GM12872 (cell line): ENCODE results near the gene PGF.

ENCODE experiments used
- TF ChIP-seq, protein P1 (sequence below): IDR thresholded peaks from 3 replicates; pipeline ENCODE4 v1.5.1; 2011; ENCODE audit warnings: low read depth, mild to moderate bottlenecking, low read length, moderate library complexity; ENCODE audit not compliant: insufficient read depth

Gene PGF

DNA sequence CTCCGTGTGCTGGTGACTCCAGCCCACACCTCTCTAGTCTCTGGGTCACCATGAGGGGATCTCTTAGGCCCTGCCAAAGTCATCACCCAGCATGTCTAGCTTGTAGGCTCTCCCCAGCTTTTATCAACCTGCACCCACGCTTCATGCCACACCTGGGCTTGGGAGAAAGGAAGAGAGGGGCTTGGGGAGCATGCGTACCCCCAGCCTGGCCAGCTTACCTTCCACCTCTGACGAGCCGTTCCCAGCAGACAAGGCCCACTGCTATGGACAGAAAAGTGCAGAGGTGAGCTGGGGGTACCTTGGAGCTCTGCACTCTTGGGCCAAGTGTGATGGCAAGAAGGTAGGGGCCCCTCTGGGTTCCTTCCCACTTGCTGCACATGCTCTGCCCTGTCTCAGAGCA lies 1.7 kb downstream of the PGF start:
- TF ChIP-seq, protein P1, sequence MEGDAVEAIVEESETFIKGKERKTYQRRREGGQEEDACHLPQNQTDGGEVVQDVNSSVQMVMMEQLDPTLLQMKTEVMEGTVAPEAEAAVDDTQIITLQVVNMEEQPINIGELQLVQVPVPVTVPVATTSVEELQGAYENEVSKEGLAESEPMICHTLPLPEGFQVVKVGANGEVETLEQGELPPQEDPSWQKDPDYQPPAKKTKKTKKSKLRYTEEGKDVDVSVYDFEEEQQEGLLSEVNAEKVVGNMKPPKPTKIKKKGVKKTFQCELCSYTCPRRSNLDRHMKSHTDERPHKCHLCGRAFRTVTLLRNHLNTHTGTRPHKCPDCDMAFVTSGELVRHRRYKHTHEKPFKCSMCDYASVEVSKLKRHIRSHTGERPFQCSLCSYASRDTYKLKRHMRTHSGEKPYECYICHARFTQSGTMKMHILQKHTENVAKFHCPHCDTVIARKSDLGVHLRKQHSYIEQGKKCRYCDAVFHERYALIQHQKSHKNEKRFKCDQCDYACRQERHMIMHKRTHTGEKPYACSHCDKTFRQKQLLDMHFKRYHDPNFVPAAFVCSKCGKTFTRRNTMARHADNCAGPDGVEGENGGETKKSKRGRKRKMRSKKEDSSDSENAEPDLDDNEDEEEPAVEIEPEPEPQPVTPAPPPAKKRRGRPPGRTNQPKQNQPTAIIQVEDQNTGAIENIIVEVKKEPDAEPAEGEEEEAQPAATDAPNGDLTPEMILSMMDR: no peak

DNA sequence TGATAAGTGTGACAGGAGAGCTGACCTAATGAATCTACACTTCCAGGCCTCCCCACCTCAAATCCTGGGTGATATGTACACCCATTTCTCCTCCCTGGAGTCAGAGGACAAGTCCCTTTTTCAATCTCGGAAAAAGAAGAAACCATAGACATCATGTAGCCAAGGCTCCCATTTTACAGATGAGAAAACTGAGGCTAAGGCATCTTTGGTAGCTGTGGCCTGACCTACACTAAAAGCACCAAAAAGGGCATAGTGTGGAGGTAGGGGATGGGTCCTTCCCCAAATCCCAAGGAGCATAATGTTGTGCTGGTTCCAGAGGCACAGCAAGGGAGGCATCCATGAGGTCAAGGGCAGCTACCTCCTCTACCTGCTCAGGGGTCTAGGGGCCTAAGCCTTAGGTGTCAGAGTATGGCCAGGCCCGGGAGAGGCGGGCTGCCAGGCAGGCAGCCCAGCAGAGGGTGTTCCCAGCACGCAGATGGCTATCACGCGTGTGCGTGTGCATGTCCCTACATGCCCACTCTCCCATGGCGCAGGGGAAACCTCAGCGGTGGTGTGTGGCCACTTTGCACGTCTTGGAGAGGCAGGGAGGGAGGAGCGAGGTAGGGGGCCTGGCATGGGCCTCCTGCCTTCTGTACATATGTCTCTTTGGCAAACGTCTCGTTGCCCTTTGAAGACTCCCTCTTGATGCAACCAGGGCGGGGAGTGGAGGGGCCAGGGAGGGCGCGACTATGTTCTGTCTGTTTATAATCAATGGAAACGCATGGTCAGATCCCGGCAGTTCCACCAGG lies 2.5 kb downstream of the PGF start:
- TF ChIP-seq, protein P1: no peak

DNA sequence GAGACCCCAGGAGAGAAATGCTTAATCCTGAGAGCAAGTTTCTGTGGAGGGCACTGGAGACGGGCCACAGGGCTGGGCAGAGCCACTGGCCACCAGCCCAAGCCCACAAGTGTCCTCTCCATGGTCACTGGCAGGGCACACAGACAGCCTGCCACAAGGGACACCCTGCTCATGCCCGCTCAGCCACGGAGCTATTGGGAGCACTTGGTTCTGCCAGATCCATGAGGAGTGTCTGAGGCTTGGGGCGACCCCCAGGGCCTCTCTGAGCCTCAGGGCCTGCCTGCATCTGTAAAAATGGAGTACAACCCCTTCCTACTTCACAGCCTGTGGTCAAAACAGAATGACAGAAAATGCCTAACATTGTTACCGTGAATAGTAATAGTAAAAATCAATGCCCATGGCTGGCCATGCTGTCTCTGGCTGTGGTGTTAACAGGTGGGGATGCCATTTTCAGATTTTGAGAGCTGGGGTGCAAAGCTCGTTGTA lies 3.2 kb downstream of the PGF start:
- TF ChIP-seq, protein P1: no peak

DNA sequence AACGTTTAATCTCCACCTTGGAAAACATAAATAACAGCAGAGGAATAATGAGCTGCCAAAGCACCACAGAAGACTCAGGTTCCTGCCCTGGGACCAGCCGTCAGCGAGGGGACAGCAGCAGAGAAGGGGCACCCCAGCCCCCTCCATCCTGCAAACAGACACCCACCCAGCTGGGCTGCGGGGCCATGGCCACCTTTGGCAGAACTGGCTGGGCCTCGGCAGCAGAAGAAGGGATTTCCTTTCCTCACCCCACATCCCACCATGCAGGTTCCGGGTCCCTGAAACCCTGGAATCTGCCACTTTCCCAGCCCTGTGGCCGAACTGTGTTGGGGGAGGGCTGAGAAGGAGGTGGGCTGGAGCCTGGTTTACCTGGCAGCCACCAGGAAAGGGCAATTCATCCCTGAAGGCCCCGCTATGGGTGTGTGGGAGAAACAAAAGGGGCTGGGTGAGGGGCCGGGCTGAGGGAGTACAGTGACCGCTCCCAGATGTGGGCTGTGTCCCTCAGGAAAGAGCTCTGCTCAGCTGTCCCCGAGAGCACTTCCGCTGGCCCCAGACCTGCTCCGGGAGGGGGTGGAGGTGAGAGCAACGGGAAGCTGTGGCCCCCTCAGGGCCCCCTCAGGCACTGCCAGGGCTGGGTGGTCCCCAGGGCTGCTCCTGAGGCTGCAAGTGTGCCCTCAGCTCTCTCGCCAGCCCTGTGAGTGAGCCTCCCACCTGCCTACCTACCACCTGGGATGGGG lies 3.8 kb downstream of the PGF start:
- TF ChIP-seq, protein P1: no peak

DNA sequence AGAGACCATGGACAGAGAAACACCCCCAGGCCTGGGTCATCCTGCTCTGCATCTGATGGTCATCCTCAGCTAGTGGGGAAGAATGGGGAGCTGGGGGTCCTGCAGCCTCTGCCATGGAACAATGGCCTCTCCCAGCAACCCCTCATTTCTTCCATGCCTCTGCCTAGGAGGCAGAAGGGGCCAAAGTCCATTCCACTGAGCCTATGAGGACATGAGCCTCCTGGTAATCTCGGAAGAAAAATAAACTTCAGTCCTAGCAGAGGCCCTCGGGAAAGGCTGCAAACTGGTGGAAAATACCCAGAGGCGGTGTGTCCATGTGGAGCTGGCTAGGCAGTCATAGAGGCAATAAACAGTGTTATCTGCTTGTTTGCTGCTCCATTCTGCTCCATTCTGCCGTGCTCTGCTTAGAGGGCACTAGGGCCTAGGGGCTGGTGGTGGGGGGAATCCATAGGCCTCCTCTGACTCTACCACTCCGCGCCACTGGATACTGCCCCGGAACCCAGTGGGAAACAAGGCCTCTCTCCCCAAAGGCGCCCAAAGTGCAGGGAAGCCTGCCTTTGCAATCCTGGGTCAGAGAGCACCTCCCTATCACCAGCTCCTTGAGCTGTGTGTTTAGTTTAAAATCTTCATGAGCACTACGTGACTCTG lies 4.5 kb downstream of the PGF start:
- TF ChIP-seq, protein P1: no peak

DNA sequence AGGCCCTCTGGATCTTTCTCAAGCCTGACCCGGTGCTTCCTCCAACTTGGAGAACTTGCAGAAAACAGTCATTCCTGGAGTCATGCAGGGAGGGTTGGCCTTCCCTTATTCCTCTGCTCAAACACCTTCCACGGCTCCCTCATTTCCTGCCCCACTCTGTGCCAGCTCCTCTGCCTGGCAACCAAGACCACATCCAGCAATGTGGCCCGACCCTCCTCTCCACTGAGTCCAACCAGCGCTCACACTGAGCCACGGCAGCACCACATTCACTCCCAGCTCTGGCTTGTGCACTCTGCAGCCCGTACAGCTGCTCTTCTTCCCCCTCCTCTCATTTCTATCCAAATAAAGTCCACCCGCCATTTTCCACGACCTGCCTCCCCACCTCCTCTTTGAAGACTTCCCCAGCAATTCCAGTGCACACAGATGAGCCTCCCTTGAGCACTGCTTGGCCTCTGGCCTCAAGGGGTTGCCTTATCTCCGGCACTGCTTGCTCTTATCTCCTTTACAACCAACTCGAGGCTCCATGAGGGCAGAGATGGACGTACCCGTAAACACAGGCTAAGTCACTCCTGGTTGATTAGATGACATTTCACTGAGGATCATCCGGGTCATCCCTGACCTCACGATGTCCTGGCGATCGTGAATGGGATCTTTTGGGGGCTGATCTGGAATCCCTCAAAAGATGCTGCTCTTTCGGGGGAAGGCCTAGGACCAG lies 5.4 kb downstream of the PGF start:
- TF ChIP-seq, protein P1: no peak
